ENCODE measurements around the gene SFRP5.

Gene SFRP5

GRCh38 chr10:97764519-97764931, 7.3 kb downstream of the SFRP5 start:
- Histone ChIP-seq H3K9ac (ENCODE audit: low read depth, low read length) (no peak overlapping the region), H3K9me3 (ENCODE audit: control insufficient read depth, insufficient read depth, low read length) (no peaks in the 10 kb centered on the region), H3K4me1 (ENCODE audit: insufficient read depth, low read length) (peaks cover 7% of the 10 kb centered on the region), H3K36me3 (ENCODE audit: insufficient read depth, low read length) (peaks cover 5% of the 10 kb centered on the region; the same call in 1 of the 2 replicates)

GRCh38 chr10:97763947-97764346, 7.9 kb downstream of the SFRP5 start:
- Histone ChIP-seq H3K9me3 (ENCODE audit: control insufficient read depth, insufficient read depth, low read length) (no peaks in the 10 kb centered on the region), H3K36me3 (ENCODE audit: insufficient read depth, low read length) (peaks cover 5% of the 10 kb centered on the region; the same call in 1 of the 2 replicates), H3K4me1 (ENCODE audit: insufficient read depth, low read length) (peaks cover 7% of the 10 kb centered on the region), H3K9ac (ENCODE audit: low read depth, low read length) (no peak overlapping the region)

GRCh38 chr10:97763411-97763810, 8.4 kb downstream of the SFRP5 start:
- H3K9ac ChIP-seq (ENCODE audit: low read depth, low read length) = no peak overlapping the region
- peaks cover 5% of the 10 kb centered on the region; the same call in 1 of the 2 replicates for H3K36me3 ChIP-seq (ENCODE audit: insufficient read depth, low read length)
- peaks cover 7% of the 10 kb centered on the region for H3K4me1 ChIP-seq (ENCODE audit: insufficient read depth, low read length)
- no peaks in the 10 kb centered on the region for H3K9me3 ChIP-seq (ENCODE audit: control insufficient read depth, insufficient read depth, low read length)

- Histone ChIP-seq H3K4me1 (ENCODE audit: insufficient read depth, low read length) (peaks cover 7% of the 10 kb centered on the region), H3K9me3 (ENCODE audit: control insufficient read depth, insufficient read depth, low read length) (no peaks in the 10 kb centered on the region), H3K36me3 (ENCODE audit: insufficient read depth, low read length) (peaks cover 5% of the 10 kb centered on the region; the same call in 1 of the 2 replicates), H3K9ac (ENCODE audit: low read depth, low read length) (no peak overlapping the region)
Observed at GRCh38 chr10:97762816-97763215, 9.0 kb downstream of the SFRP5 start.

GRCh38 chr10:97762056-97762455, 9.7 kb downstream of the SFRP5 start:
- Histone ChIP-seq H3K4me1 (ENCODE audit: insufficient read depth, low read length) (peaks cover 7% of the 10 kb centered on the region), H3K36me3 (ENCODE audit: insufficient read depth, low read length) (peaks cover 5% of the 10 kb centered on the region; the same call in 1 of the 2 replicates), H3K9me3 (ENCODE audit: control insufficient read depth, insufficient read depth, low read length) (no peaks in the 10 kb centered on the region), H3K9ac (ENCODE audit: low read depth, low read length) (no peak overlapping the region)

- Histone ChIP-seq H3K36me3 (ENCODE audit: insufficient read depth, low read length) (peaks cover 5% of the 10 kb centered on the region; the same call in 1 of the 2 replicates), H3K9me3 (ENCODE audit: control insufficient read depth, insufficient read depth, low read length) (no peaks in the 10 kb centered on the region), H3K4me1 (ENCODE audit: insufficient read depth, low read length) (peaks cover 7% of the 10 kb centered on the region), H3K9ac (ENCODE audit: low read depth, low read length) (no peak overlapping the region)
Observed at GRCh38 chr10:97761331-97761865, 10.4 kb downstream of the SFRP5 start.

- peaks cover 7% of the 10 kb centered on the region for H3K4me1 ChIP-seq (ENCODE audit: insufficient read depth, low read length)
- H3K9me3 ChIP-seq (ENCODE audit: control insufficient read depth, insufficient read depth, low read length) = no peaks in the 10 kb centered on the region
- H3K36me3 ChIP-seq (ENCODE audit: insufficient read depth, low read length) = peaks cover 5% of the 10 kb centered on the region; the same call in 1 of the 2 replicates
- no peak overlapping the region for H3K9ac ChIP-seq (ENCODE audit: low read depth, low read length)
Observed at GRCh38 chr10:97760461-97761257, 11.1 kb downstream of the SFRP5 start.

GRCh38 chr10:97759946-97760345, 11.9 kb downstream of the SFRP5 start:
- Histone ChIP-seq H3K9me3 (ENCODE audit: control insufficient read depth, insufficient read depth, low read length) (no peaks in the 10 kb centered on the region), H3K4me1 (ENCODE audit: insufficient read depth, low read length) (peaks cover 7% of the 10 kb centered on the region), H3K36me3 (ENCODE audit: insufficient read depth, low read length) (peaks cover 5% of the 10 kb centered on the region; the same call in 1 of the 2 replicates), H3K9ac (ENCODE audit: low read depth, low read length) (no peak overlapping the region)

- H3K9ac ChIP-seq (ENCODE audit: low read depth, low read length) = no peak overlapping the region
Observed at GRCh38 chr10:97759158-97759887, 12.5 kb downstream of the SFRP5 start.

GRCh38 chr10:97757471-97757870, 14.3 kb downstream of the SFRP5 start:
- H3K9me3 ChIP-seq (ENCODE audit: control insufficient read depth, insufficient read depth, low read length) = no peaks in the 10 kb centered on the region
- H3K4me1 ChIP-seq (ENCODE audit: insufficient read depth, low read length) = peaks cover 2% of the 10 kb centered on the region
- H3K9ac ChIP-seq (ENCODE audit: low read depth, low read length) = no peak overlapping the region
- H3K36me3 ChIP-seq (ENCODE audit: insufficient read depth, low read length) = peaks cover 10% of the 10 kb centered on the region

More at GRCh38 chr10:97759158-97759887, 12.5 kb downstream of the SFRP5 start:
- Histone ChIP-seq H3K9me3 (ENCODE audit: control insufficient read depth, insufficient read depth, low read length) (no peaks in the 10 kb centered on the region), H3K36me3 (ENCODE audit: insufficient read depth, low read length) (peaks cover 5% of the 10 kb centered on the region; the same call in 1 of the 2 replicates), H3K4me1 (ENCODE audit: insufficient read depth, low read length) (peaks cover 7% of the 10 kb centered on the region)

GRCh38 chr10:97755718-97756117, 16.1 kb downstream of the SFRP5 start:
- Histone ChIP-seq H3K36me3 (ENCODE audit: insufficient read depth, low read length) (peaks cover 10% of the 10 kb centered on the region), H3K4me1 (ENCODE audit: insufficient read depth, low read length) (no peaks in the 10 kb centered on the region; the same call in 1 of the 2 replicates), H3K9ac (ENCODE audit: low read depth, low read length) (no peak overlapping the region), H3K9me3 (ENCODE audit: control insufficient read depth, insufficient read depth, low read length) (no peaks in the 10 kb centered on the region)

- H3K9ac ChIP-seq (ENCODE audit: low read depth, low read length) = no peak overlapping the region
- no peaks in the 10 kb centered on the region for H3K9me3 ChIP-seq (ENCODE audit: control insufficient read depth, insufficient read depth, low read length)
- no peaks in the 10 kb centered on the region; the same call in 1 of the 2 replicates for H3K4me1 ChIP-seq (ENCODE audit: insufficient read depth, low read length)
- H3K36me3 ChIP-seq (ENCODE audit: insufficient read depth, low read length) = peaks cover 5% of the 10 kb centered on the region
Observed at GRCh38 chr10:97754726-97755125, 17.1 kb downstream of the SFRP5 start.

- H3K9me3 ChIP-seq (ENCODE audit: control insufficient read depth, insufficient read depth, low read length) = no peaks in the 10 kb centered on the region
- H3K4me1 ChIP-seq (ENCODE audit: insufficient read depth, low read length) = no peaks in the 10 kb centered on the region
- no peak overlapping the region for H3K9ac ChIP-seq (ENCODE audit: low read depth, low read length)
- H3K36me3 ChIP-seq (ENCODE audit: insufficient read depth, low read length) = peaks cover 10% of the 10 kb centered on the region
Observed at GRCh38 chr10:97752956-97753355, 18.8 kb downstream of the SFRP5 start.

- Histone ChIP-seq H3K36me3 (ENCODE audit: insufficient read depth, low read length) (peaks cover 6% of the 10 kb centered on the region), H3K4me1 (ENCODE audit: insufficient read depth, low read length) (no peaks in the 10 kb centered on the region), H3K9me3 (ENCODE audit: control insufficient read depth, insufficient read depth, low read length) (no peaks in the 10 kb centered on the region), H3K9ac (ENCODE audit: low read depth, low read length) (no peak overlapping the region)
Observed at GRCh38 chr10:97748116-97748515, 23.7 kb downstream of the SFRP5 start.
